Measurements from ENCODE around the gene CEP19. TPM values are rescaled to one million over a fixed set of nuclear protein-coding genes. Genes with fewer than 3 reads are reported as not detected.

Gene CEP19
- total RNA-seq, 1 donor from 2014 or later, result 6.8 TPM

DNA sequence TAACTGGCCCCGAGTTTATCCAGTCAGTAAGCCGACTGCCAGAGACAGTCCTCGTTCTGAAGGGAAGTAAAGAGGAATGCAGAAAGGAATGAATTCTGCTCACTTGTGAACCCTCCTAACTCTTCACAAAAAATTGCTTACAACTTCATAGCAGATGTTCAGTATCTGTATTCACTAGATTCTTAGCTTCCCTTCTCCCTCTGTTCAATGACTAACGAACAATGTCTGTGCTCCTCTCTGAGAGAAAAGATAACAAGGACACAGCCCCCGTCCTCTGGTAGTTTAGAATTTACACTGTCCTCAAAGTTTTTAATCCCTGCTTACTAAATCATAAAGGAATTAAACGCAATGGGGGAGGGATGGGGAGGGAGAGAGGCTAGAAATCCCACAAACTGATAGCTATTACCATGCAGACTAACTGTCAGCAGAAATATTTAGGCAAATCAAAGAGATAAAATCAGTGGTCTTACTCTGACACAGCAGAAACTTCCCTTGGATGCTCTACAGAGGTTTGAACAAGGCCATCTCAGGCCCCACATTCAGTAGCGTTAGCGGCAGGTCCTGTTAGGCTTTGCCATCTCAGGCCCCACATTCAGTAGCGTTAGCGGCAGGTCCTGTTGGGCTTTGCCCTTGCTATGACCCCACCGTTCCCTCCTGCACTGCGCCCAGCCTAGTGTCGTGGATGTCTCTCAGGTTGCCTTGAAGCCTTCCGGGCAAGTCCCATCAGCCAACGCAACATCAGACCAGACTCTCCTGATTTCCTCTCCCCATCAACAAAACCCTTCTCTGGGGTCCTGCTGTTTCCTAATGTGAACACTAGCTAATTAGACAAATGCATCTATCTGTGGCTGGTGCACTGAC lies 49.1 kb downstream of the CEP19 start:
- DNase-seq, result no peak

DNA sequence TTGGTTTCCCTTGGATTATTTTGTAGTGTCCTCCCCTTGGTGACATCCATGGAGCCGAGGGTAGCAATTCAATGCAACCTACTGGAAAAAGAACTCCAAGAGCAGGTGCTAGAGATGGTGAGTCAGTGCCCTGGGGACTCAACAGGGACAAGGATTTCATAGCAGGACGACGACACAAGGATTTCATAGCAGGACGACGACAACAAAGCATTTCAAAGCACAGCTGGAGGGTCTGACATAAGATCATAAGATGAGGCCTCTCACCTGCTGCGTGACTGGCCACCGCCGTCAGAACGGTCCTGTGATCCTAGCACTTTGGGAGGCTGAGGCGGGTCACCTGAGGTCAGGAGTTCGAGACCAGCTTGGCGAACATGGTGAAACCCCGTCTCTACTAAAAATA lies 50.0 kb downstream of the CEP19 start:
- no peak for DNase-seq

DNA sequence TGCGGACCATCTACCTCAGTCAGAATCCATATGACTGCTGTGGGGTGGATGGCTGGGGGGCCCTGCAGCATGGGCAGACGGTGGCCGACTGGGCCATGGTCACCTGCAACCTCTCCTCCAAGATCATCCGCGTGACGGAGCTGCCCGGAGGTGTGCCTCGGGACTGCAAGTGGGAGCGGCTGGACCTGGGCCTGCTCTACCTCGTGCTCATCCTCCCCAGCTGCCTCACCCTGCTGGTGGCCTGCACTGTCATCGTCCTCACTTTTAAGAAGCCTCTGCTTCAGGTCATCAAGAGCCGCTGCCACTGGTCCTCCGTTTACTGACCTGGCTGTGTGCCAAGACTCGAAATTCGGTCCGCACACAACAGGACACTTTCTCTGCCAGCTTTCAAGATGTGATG lies 50.6 kb downstream of the CEP19 start:
- no peak for DNase-seq

DNA sequence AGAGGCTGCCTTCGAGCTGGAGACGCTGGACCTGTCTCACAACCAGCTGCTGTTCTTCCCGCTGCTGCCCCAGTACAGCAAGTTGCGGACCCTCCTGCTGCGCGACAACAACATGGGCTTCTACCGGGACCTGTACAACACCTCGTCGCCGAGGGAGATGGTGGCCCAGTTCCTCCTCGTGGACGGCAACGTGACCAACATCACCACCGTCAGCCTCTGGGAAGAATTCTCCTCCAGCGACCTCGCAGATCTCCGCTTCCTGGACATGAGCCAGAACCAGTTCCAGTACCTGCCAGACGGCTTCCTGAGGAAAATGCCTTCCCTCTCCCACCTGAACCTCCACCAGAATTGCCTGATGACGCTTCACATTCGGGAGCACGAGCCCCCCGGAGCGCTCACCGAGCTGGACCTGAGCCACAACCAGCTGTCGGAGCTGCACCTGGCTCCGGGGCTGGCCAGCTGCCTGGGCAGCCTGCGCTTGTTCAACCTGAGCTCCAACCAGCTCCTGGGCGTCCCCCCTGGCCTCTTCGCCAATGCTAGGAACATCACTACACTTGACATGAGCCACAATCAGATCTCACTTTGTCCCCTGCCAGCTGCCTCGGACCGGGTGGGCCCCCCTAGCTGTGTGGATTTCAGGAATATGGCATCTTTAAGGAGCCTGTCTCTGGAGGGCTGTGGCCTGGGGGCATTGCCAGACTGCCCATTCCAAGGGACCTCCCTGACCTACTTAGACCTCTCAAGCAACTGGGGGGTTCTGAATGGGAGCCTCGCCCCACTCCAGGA lies 51.5 kb downstream of the CEP19 start:
- no peak for DNase-seq

DNA sequence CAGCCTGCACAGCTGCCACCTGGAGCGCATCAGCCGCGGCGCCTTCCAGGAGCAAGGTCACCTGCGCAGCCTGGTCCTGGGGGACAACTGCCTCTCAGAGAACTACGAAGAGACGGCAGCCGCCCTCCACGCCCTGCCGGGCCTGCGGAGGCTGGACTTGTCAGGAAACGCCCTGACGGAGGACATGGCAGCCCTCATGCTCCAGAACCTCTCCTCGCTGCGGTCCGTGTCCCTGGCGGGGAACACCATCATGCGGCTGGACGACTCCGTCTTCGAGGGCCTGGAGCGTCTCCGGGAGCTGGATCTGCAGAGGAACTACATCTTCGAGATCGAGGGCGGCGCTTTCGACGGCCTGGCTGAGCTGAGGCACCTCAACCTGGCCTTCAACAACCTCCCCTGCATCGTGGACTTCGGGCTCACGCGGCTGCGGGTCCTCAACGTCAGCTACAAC lies 52.1 kb downstream of the CEP19 start:
- DNase-seq, result no peak

Other genes with a start within 250 kb of the CEP19 start
- 23.5 TPM in 2 replicates for gene RNF168, start 208.5 kb downstream of the CEP19 start, total RNA-seq
- gene SMCO1, start 196.9 kb downstream of the CEP19 start, total RNA-seq, result not detected in 2 replicates
- 7.8 and 8.3 TPM in 2 replicates for gene WDR53, start 143.7 kb downstream of the CEP19 start, total RNA-seq
- 17.2 and 24.2 TPM in 2 replicates for gene FBXO45, start 143.6 kb downstream of the CEP19 start, total RNA-seq
- 13.4 and 16.8 TPM in 2 replicates for gene NRROS, start 72.6 kb downstream of the CEP19 start, total RNA-seq
- gene PIGX, start 127 bp upstream of the CEP19 start, total RNA-seq, result 34.4 and 44.0 TPM in 2 replicates
- 81.5 and 186 TPM in 2 replicates for gene PAK2, start 27.6 kb upstream of the CEP19 start, total RNA-seq
- gene SENP5, start 155.7 kb upstream of the CEP19 start, total RNA-seq, result 37.6 and 52.2 TPM in 2 replicates
- 65.2 and 65.4 TPM in 2 replicates for gene NCBP2, start 230.3 kb upstream of the CEP19 start, total RNA-seq

All from dermis blood vessel endothelial cell (primary cell).